ENCODE measurements around the gene R3HDM2.
"Not testable (repeated sequence)": the region's sequence is repeated elsewhere in the genome, so short reads cannot be mapped to it uniquely, and the experiment has no call there.

Gene R3HDM2

GRCh38 chr12:57370696-57371095, 60.1 kb downstream of the R3HDM2 start:
- peak; percentile 53 for DNase-seq

- DNase-seq = no peak
Observed at GRCh38 chr12:57370072-57370471, 60.8 kb downstream of the R3HDM2 start.

GRCh38 chr12:57369202-57369601, 61.6 kb downstream of the R3HDM2 start:
- DNase-seq = no peak

DNA sequence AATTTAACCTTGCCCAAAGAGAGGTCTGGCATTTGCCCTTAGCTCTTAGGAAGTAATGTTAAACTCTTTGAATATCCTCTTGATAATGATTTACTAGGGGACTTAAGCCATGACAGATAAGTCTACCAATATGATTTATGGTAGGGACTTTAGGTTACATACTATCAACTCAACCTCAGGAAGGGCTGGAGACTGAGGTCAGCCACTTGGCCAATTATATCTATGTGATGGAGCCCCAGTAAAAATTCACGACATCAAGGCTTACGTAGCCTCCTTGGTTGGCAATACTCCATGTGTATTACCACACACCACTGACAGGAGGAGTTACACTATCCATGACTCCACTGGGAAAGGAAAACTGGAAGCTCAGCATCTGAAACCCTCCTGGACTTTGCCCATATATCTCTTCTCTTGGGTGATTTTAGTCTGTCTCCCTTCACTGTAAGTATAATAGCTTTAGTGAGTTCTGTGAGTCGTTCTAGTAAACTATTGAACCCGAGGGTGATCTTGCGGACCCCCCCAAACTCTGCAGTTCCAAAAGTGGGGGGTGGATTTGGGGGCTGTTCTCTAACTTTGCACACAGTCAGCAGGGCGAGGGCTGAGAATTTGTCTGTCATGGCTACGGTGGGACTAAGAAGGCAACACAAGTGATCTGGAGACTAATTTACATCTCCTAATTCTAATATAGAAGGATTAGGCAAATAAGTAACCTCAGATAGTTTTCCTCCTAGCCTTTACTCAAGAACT, 62.3 kb downstream of the R3HDM2 start:
- DNase-seq = no peak

- DNase-seq = no peak
Observed at GRCh38 chr12:57367121-57367520, 63.7 kb downstream of the R3HDM2 start.

- no peak for DNase-seq
Observed at GRCh38 chr12:57366315-57366714, 64.5 kb downstream of the R3HDM2 start.

DNA sequence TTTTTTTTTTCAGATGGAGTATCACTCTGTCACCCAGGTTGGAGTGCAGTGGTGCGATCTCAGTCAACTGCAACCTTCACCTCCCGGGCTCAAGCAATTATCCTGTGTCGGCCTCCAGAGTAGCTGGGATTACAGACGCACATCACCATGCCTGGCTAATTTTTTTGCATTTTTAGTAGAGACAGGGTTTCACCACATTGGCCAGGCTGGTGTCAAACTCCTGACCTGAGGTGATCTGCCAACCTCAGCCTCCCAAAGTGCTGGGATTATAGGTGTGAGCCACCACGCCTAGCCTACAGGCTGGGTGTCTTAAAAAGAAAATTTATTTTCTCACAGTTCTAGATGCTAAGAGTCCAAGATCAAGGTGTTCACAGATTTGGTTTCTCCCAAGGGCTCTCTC, 66.7 kb downstream of the R3HDM2 start:
- not testable (repeated sequence) for DNase-seq

- DNase-seq = no peak
Observed at GRCh38 chr12:57360468-57360867, 70.4 kb downstream of the R3HDM2 start.

DNA sequence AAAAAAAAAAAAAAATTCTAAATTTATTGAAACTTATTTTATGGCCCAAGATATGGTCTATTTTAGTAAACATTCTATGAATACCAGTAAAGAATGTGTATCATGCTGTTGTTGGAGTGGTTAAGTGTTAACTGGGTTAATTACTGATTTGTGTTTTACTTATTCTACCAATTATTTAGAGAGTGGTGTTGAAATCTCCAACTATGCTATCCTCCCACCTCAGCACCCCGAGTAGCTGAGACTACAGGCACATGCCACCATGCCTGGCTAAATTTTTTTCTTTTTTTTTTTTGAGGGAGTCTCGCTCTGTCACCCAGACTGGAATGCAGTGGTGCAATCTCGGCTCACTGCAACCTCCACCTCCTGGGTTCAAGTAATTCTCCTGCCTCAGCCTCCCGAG, 72.2 kb downstream of the R3HDM2 start:
- DNase-seq = no peak

- DNase-seq = no peak
Observed at GRCh38 chr12:57355734-57356133, 75.1 kb downstream of the R3HDM2 start.

- no peak for DNase-seq
Observed at GRCh38 chr12:57352166-57352565, 78.7 kb downstream of the R3HDM2 start.

DNA sequence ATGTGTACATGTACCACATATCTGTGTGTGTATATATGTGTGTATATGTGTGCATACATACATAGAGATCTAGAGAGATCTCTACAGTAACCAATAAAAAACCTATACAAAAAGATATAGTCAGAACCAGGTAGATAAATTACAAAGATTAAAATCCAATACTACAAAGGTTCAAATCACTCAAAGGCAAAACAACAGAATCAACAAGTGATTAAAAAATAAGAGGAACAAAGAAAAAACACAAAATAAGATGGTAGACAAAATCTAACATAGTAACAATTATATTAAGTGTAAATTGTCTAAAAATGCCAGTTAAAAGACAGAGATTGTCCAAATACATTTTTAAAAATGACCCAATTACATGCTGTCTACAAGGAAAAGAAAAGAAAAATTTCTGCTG, 83.6 kb downstream of the R3HDM2 start:
- no peak for DNase-seq

- DNase-seq = no peak
Observed at GRCh38 chr12:57343703-57344378, 87.0 kb downstream of the R3HDM2 start.

GRCh38 chr12:57342207-57342691, 88.6 kb downstream of the R3HDM2 start:
- peak; percentile 15 for DNase-seq

DNA sequence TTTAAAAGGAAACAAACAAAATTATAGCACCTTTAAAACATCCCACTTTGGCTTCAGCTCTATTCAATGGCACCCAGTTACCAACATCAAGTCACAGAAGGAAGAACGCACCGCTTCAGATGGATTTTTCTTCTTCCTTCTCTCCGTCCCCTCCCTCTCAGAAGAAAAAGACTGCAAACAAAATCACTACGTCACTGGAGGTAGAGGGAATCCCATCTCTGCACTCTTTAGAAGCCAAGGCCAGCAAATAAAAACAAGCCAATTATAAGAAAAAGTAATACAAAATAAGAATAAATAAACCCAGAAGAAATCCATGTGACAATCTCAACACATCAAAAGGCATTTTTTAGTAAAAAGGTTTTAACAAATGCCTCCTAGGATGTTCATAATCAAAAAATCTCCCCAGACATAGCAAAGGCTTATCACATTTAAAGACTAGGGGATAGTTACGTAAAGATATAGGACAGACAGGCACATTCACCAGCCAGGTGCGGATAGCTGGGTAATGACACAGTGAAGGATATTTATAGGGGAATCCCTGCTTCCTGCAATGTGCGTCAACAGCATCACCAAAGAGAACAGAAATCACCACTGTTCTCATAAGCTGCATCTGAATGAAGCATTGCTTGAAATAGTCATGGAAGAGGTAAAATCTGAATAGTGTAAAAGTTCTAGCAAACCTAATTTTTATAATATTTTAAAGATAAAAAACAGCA, 89.4 kb downstream of the R3HDM2 start:
- DNase-seq = no peak

DNA sequence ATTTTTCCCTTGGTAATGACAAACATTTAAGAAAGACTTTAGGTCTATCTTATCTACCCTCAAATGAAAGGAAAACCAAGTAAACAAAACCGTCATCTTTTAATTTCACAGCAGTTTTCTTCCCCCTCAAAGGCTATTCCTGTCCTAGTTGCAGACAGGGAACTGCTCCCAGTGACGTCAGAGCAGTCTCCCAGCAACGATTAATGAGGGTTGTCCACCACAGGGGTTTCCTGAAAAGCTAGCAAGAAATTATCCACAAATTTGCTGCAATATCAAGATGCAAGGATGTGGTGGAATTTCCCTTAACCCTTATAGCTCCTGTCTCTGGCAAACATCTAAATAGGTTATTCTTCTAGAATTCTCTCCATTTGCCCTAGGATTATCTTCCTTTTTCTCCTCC, 90.7 kb downstream of the R3HDM2 start:
- peak; percentile 66 for DNase-seq

DNA sequence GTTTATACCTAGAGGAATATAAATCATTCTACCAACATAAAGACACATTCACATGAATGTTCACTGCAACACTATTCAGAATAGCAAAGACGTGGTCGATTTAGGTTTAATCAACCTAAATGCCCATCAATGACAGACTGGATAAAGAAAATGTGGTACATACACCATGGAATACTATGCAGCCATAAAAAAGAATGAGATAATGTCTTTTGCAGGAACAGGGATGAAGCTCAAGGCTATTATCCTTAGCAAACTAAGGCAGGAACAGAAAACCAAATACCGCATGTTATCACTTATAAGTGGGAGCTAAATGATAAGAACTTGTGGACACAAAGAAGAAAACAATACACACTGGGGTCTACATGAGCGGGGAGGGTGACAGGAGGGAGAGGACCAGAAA, 94.5 kb downstream of the R3HDM2 start:
- not testable (repeated sequence) for DNase-seq

DNA sequence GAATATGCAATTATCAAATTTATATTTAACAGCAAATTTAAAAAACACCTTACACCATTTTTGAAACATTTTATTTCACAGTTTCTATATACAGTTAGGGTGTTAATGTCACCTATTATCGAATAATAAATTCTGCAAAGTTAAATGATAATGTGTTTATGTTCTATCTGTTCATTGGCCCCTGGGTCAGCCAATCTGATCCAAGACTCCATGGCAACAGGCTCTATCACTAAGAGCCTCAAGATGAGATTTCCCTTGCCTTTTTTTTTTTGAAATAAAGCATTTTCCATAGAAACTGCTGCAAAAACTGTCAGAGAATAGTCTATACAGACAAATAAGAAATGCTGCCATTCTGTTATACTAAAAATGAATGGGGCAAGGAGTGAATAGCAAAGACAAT, 96.6 kb downstream of the R3HDM2 start:
- DNase-seq = no peak

DNA sequence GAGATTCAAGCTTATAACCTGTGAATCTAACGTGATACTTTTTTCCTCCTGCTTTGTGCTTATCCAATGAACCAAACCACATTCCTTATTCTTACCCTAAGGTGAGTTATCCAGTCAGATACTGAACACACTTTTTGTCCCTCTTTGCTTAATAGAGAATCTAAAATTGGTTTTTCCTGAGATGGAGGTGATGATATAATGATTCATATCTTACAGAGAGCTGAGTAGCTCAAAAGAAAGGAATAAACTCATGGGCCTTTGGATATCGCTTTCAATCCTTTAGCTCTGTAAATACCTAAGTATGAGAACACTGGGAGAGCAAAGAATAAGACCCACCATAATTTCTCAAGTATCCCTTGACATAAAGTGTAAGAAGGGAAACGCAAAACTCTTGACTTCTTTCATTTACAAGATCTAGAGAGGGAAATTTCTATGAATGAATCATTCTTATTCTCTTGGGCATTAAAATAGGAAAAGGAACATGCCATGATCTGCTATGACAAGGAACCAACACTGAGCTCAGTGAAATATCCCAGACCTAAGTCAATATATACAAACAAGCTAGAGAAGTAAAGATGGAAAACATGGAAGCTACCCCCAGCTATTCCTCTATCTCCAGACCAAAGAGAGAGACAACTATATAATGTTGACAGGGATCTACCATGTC, 98.1 kb downstream of the R3HDM2 start:
- DNase-seq = peak; percentile 37

DNA sequence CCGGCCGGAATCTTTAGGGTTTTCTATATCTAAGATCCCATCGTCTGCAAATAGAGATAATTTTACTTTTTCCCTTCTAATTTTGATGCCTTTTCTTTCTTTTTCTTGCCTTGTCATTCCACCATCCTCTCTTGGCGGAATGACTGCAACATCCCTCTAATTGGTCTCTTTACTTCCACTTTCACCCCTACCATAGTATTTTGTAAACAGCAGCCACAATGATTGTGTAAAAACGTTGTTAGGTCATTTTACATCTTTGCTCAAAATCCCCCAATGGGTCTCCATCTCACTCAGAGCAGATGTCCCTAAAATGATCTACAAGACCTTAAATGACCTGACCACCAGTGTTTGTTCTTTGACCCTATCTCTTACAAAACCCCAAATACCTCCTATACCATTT, 99.9 kb downstream of the R3HDM2 start:
- DNase-seq = no peak

DNA sequence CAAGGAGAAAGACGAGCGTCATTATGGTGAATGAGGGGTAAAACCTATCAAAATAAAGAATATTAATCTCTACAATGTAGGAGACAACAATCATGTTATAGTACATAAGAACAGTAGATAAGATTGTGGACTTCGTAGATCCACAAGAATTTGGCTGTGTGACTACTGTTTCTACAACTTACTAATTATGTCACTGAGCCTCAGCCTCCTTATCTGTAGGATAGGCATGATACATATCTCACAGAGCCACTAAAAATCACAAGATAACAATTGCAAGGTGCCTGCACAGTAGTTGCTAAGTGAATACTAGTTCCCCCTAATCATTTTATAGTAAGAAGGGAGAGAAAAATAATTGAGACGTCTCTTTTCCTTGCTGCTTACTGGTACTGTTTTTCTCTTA, 101.6 kb downstream of the R3HDM2 start:
- DNase-seq = no peak

- no peak for DNase-seq
Observed at GRCh38 chr12:57325395-57325794, 105.4 kb downstream of the R3HDM2 start.

DNA sequence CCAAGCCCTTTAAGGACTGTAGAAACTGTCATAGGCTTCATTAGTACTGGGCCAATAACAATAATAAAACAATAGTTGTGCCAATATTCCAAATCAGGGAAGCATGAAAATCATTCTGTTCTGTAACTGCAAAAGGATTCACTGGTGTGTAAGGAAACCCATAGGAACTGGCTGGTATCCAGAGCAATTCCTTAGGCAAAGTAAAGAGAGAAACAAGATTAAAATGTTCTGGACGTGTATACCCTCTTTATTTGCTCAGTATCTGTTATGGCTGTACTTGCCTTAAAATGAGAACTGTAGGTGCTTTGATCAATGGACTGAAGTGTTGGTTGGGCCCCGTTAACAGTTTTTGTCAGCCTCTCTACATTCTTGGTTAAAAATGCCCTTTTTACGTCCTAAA, 107.4 kb downstream of the R3HDM2 start:
- no peak for DNase-seq
